HS-27A (cell line): ENCODE data around the gene C18orf32.
"Not testable (repeated sequence)": the region's sequence is repeated elsewhere in the genome, so short reads cannot be mapped to it uniquely, and the experiment has no call there.

ENCODE experiments used
- DNase-seq: peaks from one replicate; pipeline ENCODE4 v3.0.0-alpha.2; 2012; ENCODE audit warnings: low read depth, missing footprints

The C18orf32 gene

GRCh38 chr18:49467599-49467998 lies 19.4 kb downstream of the C18orf32 start:
- DNase-seq = no peak

- no peak for DNase-seq
Measured at GRCh38 chr18:49467019-49467563, 19.9 kb downstream of the C18orf32 start.

DNA sequence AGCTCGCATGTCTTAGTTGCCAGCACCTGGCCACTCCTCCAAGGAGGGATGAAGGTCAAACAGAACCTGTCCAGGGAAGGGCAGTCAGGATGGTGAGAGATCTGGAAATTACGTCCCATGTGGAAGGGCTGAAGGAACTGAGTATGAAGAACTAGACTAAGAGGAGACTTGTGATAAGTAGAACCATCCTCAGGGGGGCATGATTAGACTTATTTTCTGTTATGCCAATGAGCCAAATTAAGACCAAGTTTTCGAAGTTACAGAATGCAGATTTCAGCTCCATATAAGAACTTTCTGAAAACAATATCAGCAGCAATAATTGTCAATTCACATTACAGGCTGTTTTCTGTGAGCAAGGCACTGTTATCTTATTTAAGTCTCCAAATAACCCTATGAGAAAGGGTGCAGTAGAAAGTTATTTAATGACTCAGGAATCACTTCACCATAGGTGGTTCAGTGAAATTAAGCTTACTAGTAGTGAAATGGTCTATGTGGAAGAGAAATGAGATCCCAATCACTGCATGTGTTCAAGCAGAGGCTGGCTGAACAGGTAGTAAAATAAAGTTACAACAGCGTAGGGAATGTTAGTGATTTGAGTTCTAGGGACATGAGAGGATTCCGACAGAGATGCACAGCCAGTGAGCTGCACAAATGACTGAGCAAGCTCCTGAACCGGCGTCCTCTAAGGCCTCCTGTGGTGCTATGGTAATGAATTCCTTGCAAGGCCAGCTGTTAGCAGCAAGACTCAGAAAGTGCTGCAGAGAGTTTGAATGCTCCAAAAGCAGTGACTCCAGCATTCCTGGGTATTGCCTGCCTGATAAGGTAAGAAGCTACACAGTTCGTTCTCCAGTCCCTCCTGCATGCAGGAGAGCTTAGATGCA lies 22.1 kb downstream of the C18orf32 start:
- no peak for DNase-seq

DNA sequence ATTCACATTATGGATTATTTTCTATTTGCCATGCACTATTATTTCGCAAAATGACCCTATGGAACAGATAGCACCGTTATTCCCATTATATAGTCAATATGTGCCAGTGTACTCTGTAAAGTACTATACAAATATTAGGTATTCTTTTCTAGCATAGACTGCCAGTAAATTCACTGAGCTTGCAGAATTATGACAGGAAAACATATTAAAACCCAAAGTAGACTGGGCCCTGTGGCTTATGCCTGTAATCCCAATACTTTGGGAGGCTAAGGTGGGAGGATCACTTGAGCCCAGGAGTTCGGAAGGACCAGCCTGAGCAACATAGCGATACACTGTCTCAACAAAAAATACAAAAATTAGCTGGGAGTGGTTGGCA lies 25.4 kb downstream of the C18orf32 start:
- no peak for DNase-seq

DNA sequence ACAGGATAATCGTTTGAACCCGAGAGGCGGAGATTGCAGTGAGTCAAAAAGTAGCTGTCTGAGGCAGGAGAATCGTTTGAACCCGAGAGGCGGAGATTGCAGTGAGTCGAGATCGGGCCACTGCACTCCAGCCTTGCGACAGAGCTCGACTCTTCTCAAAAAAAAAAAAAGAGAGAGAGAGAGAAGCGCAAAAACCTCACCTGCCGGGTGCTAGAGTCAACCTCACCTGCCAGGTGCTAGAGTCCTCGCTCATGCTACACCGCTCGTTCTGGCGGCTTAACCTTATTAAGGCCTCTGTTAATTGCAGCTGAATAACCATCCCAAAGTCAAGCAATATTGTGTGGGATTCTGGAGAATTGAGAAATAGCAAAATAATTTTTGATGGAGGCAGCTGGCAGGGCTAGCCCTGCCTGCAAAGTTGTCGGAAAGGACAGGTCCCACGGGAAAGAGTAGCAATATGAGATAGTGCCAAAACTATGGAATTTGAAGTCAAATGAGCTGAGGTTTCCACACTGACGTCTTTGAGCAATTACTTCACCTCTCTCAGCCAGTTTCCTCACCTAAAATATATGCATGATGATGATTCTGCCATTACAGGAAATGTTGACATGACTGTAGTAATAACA lies 25.9 kb downstream of the C18orf32 start:
- no peak for DNase-seq

DNA sequence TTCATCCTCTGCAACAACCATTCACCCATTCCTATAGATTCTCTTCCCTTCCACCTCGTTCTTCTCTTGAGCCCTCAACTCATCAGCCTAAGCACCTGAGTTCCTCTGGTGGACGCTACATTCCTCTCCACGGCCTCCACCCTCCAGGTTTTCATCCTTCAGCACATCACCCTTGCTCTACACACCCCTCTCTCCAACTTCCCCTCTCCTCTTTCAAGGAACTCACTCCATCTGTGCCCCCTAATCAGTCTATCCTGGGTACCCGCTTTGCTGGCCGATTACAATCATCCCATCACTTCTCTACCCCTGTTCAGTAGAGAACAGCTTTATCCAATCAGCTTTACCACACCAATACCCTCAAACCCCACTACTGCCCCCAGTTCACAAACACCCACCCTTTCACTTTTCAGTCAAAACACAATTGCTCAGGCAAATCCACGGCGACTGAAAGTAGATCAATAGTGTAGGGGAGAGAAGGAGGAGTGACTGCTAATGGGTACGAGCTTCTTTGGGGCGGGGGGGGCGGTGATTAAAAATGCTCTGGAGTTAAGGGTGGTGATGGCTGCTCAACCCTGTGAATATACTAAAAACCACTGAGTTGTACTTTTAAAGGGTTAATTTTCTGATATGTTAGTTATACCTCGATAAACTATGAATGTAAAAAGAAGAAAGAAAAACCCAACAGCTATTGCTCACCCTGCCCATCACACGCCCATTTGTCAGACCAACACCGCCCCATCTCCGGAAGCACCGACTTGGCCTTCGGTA lies 27.4 kb downstream of the C18orf32 start:
- no peak for DNase-seq

DNA sequence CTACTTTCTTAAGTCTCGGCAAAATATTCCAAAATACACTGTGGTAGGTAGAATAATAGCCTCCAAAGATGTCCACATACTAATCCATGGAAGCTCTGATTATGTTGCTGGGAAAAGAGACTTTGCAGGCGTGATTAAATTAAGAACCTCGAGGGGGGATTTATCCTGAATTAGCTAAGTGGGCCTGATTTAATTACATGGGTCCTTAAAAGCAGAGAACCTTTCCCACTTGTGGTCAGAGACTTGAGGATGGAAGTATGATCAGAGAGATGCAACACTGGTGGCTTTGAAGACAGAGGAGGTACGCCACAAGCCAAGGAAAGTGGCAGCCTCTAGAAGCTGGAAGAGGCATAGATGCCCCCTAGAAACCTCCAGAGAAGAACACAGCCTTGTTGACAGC lies 29.4 kb downstream of the C18orf32 start:
- no peak for DNase-seq

- DNase-seq = no peak
Measured at GRCh38 chr18:49456794-49457193, 30.2 kb downstream of the C18orf32 start.

GRCh38 chr18:49452534-49452933 lies 34.5 kb downstream of the C18orf32 start:
- DNase-seq = not testable (repeated sequence)

- DNase-seq = no peak
Measured at GRCh38 chr18:49447810-49448745, 39.0 kb downstream of the C18orf32 start.

- no peak for DNase-seq
Measured at GRCh38 chr18:49446481-49446880, 40.6 kb downstream of the C18orf32 start.

DNA sequence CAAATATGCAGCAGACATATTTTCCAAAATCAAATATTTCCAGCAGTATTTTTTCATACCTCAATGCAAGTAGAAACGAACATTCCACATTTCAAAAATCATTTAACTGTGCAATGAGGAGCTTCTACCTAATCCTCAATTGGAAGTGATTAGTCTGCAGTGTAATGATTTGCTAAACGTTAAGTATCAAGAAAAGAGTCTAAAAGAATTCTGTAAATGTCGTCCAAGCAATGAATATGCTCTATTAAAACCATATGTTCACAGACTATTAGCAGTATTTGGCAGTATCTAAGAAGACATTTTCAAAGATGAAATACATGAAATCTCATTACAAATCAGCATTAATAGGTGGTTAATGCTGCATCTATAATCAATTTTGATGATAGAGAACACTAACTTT lies 42.5 kb downstream of the C18orf32 start:
- no peak for DNase-seq

DNA sequence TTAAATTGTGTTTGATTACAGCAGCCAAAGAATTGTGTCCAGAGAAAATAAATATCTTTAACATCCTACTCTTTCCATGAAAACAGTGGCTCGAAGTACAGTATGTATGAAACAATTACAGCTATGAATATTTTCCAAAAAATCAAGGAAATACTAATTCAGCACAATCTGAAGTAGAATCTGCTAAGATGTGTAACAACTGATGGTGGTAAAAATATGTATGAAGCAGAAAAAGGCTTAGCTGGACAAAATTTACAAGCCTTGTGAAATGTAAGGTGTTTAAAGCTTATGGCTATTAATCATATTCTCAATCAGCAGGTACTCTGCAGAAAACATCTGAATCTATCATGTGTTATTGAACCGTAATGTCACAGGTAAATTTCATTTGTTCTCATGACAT lies 43.2 kb downstream of the C18orf32 start:
- no peak for DNase-seq

DNA sequence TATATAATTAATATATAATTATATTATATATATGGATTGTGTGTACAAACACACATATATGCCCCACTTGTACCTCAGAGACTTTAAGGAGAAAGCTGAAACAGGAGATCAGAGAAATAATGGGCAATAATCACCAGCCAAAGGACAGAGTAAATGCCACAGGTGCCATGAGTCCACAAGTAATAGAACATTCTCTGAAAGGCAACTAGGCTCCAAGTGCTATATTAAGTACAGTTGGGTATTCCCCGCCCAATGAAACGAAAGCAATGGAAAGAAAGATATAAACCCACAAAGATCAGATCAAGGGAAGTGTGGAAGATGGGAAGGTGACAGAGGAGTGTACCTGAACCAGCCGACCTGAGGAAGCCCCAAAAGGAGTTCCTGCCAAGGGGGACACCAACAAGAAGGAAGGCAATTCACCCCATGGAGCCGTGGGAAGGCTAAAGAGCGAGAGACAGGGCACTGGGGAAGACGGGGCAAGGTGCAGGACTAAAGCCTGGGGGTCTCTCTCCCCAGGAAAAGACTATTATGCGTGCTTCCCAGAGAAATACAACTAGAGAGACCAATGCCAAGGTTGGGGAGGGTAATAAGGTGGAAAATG lies 45.6 kb downstream of the C18orf32 start:
- no peak for DNase-seq

DNA sequence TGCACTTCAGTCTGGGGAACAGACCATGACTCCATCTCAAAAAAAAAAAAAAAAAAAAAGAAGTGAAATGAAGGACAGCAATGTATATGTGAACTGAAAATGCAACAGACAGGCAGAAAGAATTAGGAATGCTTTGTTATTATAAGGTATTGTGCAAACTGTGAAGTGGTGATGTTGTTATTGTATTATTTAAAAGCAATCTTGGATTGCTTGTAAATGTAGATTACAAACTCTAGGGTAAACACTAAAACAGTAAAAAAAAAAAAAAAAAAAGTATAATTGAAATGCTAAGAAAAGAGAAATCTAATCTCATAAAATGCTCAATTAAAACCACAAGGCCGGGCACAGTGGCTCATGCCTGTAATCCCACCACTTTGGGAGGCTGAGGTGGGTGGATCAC lies 51.9 kb downstream of the C18orf32 start:
- no peak for DNase-seq

GRCh38 chr18:49432602-49433001 lies 54.4 kb downstream of the C18orf32 start:
- no peak for DNase-seq

DNA sequence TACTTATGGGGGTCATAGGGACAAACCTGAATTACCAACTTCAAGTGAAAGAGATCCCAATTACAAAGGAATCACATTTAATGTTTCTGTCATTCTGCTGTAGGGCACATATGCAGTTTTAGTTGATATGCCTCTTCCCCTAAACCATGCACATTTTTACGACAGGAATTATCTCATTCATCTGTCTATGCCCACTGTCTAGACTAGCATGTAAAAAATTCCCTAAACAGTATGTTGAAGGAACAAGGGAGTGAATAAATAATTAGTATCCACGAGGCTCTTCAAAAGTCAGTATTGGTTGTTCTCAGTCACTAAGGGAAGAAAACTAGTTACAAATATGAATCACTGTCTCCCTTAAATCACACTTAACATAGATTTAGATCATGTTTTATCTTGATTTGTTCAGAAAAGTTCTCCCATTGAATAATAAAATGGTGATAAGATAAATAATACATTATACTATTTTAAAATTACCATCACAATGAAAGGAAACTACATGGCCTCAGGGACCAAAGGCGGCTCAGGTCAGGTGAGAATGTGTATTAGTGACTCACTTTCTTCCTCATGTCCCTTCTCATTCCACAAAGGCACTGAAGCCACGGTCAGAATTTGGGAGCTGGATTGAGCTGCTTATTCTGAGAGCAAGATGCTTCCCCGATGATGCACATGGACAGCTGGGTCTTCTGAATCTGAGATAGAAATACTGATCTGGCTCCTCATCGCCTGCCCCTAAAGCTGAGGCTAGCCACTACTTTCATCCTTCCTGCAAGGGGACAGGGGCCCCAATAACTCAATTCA lies 55.7 kb downstream of the C18orf32 start:
- no peak for DNase-seq
